Transverse colon (tissue), 4 donors: ENCODE data around the gene SLC27A5. TPM values are rescaled to one million over a fixed set of nuclear protein-coding genes. Genes with fewer than 3 reads are reported as not detected.

Source experiments
- DNase-seq: peaks from one replicate; pipeline ENCODE4 v3.0.0-alpha.2; 2019
- H3K27ac ChIP-seq, 4 donors: fragments of 200-600 bp; sonication (generic); 2 replicates each; pipeline ENCODE4 v1.5.1; 2016 to 2018; ENCODE audit warnings: inconsistent platforms in 4 of 4
- H3K27me3 ChIP-seq: fragments of 200-600 bp; sonication (generic); 2 replicates; pipeline ENCODE4 v1.5.1; 2017; ENCODE audit warnings: inconsistent platforms
- H3K36me3 ChIP-seq, 4 donors: fragments of 200-600 bp; sonication (generic); 2 replicates each; pipeline ENCODE4 v1.5.1; 2017 to 2019; ENCODE audit warnings: inconsistent platforms in 4 of 4
- H3K4me1 ChIP-seq, 4 donors: fragments of 200-600 bp; sonication (generic); 2 replicates each; pipeline ENCODE4 v1.5.1; 2017 to 2020; ENCODE audit warnings: inconsistent platforms in 4 of 4
- H3K4me3 ChIP-seq, 4 donors: fragments of 200-600 bp; sonication (generic); 1 replicate in 1 of 4; 2 replicates in 3 of 4; pipeline versions ENCODE4 v1.5.1 to v1.6.1; 2017 to 2019; ENCODE audit warnings: inconsistent platforms in 4 of 4
- H3K9me3 ChIP-seq, 2 donors: fragments of 200-600 bp; sonication (generic); 2 replicates each; pipeline ENCODE4 v1.5.1; 2017 to 2019; ENCODE audit warnings: inconsistent platforms in 2 of 2
- EP300 ChIP-seq: sonication (generic); formaldehyde crosslinking; IDR thresholded peaks from one replicate; pipeline ENCODE4 v1.6.1; 2017; ENCODE audit warnings: antibody characterized with exemption, low read depth
- POLR2A ChIP-seq: fragments of 450-650 bp; IDR thresholded peaks from one replicate; pipeline ENCODE4 v1.6.1; 2016; ENCODE audit warnings: antibody characterized with exemption, mild to moderate bottlenecking, moderate library complexity
- POLR2AphosphoS5 ChIP-seq, 3 donors: sonication (generic); formaldehyde crosslinking; IDR thresholded peaks; one replicate each; pipeline ENCODE4 v1.6.1; 2016; ENCODE audit warnings: antibody characterized with exemption in 3 of 3
- WGBS, 2 donors: methylation state at CpG; one replicate each; pipeline ENCODE4 v1.1.5; 2018; ENCODE audit warnings: low coverage in 1 of 2; 5-methylcytosine and 5-hydroxymethylcytosine counted together
- in situ Hi-C, 4 donors: fragments of 200-750 bp; cut with MboI; loops; one replicate each; pipeline versions ENCODE4 v1.15.0 to v1.15.1; 2017; ENCODE audit warnings: low sequenced_read_pairs in 3 of 4, low pct_ligation_motif_present in 1 of 4, low pct_unique_long_range_greater_than_20kb in 1 of 4
- intact Hi-C: fragments of 100-400 bp; cut with DNase I; formaldehyde crosslinking; loops from one replicate; pipeline ENCODE4 v1.15.1; 2023; ENCODE audit warnings: low total_unique reads
- total RNA-seq, 4 donors: library from RNA; depleted of rRNA; stranded (reverse); fragments of >200 nt; gene quantifications; one replicate each; pipeline ENCODE4 v1.1.0, GENCODE V29; 2016
- TF ChIP-seq, protein P1 (sequence below), 5 experiments: fragments of 200-600 bp in 3 of 5; fragments of 450-650 bp in 2 of 5; sonication (generic) in 3 of 5; IDR thresholded peaks; 1 replicate in 2 of 5; 2 replicates in 3 of 5; pipeline ENCODE4 v1.5.1; 2016 to 2017; ENCODE audit warnings: antibody characterized with exemption in 5 of 5, inconsistent platforms in 3 of 5, mild to moderate bottlenecking in 2 of 5, moderate library complexity in 1 of 5

Gene SLC27A5
- total RNA-seq, 4 donors from 2014 or later, result 3.3 to 5.0 (median 4.4) TPM; not detected in 1

GRCh38 chr19:58558623-58559274 lies 47.0 kb upstream of the SLC27A5 start:
- Histone ChIP-seq H3K27me3 (no peaks in the 10 kb centered on the region), H3K4me1 (peaks cover 50 to 70% (median 56%) of the 10 kb centered on the region in 4 donors), H3K36me3 (peaks cover 0 to 9% (median 4%) of the 10 kb centered on the region in 4 donors), H3K9me3 (no peaks in the 10 kb centered on the region), H3K27ac (peak overlapping the region; percentile 95 to 100 (median 100)), H3K4me3 (peak overlapping the region; percentile 65 to 78 (median 68))
- DNase-seq, result peak; percentile 99
- intact Hi-C loops (no loop called here), in situ Hi-C loops (no loop called here)
- TF ChIP-seq POLR2A, result peak; percentile 75
- no peak for TF ChIP-seq EP300
- TF ChIP-seq, protein P1, sequence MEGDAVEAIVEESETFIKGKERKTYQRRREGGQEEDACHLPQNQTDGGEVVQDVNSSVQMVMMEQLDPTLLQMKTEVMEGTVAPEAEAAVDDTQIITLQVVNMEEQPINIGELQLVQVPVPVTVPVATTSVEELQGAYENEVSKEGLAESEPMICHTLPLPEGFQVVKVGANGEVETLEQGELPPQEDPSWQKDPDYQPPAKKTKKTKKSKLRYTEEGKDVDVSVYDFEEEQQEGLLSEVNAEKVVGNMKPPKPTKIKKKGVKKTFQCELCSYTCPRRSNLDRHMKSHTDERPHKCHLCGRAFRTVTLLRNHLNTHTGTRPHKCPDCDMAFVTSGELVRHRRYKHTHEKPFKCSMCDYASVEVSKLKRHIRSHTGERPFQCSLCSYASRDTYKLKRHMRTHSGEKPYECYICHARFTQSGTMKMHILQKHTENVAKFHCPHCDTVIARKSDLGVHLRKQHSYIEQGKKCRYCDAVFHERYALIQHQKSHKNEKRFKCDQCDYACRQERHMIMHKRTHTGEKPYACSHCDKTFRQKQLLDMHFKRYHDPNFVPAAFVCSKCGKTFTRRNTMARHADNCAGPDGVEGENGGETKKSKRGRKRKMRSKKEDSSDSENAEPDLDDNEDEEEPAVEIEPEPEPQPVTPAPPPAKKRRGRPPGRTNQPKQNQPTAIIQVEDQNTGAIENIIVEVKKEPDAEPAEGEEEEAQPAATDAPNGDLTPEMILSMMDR (IDR thresholded peaks at IDR 0.05), result peak in 1 of 5 experiments; percentile 2
- peak; percentile 58 to 85 (median 60) for TF ChIP-seq POLR2AphosphoS5 (IDR thresholded peaks at IDR 0.05)
- 0% methylated on average over 26 of the region's 76 CpGs; no CpG with 5 or more reads in 1 of the 2 donors for WGBS, 2 donors

GRCh38 chr19:58558066-58558622 lies 46.4 kb upstream of the SLC27A5 start, which contains the start of gene UBE2M:
Gene UBE2M (minus strand): TSS chr19:58558611. CDS start chr19:58558381, 230 bp downstream.
- in situ Hi-C loops, result no loop called here
- intact Hi-C loops, result no loop called here
- peaks cover 0 to 9% (median 4%) of the 10 kb centered on the region in 4 donors for H3K36me3 ChIP-seq
- no peaks in the 10 kb centered on the region for H3K27me3 ChIP-seq
- peak within 1 kb of the TSS; percentile 95 to 100 (median 100) for H3K27ac ChIP-seq
- TF ChIP-seq POLR2AphosphoS5 (IDR thresholded peaks at IDR 0.05) (no peak), POLR2A (no peak), EP300 (no peak)
- TF ChIP-seq, protein P1 (IDR thresholded peaks at IDR 0.05), result no peak
- peak; percentile 66 for DNase-seq
- no peaks in the 10 kb centered on the region for H3K9me3 ChIP-seq
- H3K4me3 ChIP-seq, result peak within 1 kb of the TSS; percentile 67 to 91 (median 73)
- 0 to 1% methylated on average over 9 to 32 of the region's 62 CpGs for WGBS, 2 donors
- peaks cover 50 to 68% (median 56%) of the 10 kb centered on the region in 4 donors for H3K4me1 ChIP-seq

GRCh38 chr19:58557221-58558065 lies 45.7 kb upstream of the SLC27A5 start:
- no peak for DNase-seq
- H3K36me3 ChIP-seq, result peaks cover 0 to 9% (median 4%) of the 10 kb centered on the region in 4 donors
- TF ChIP-seq EP300, result no peak
- no peak for TF ChIP-seq POLR2A
- TF ChIP-seq POLR2AphosphoS5 (IDR thresholded peaks at IDR 0.05), result no peak
- TF ChIP-seq, protein P1 (IDR thresholded peaks at IDR 0.05), result no peak
- no peaks in the 10 kb centered on the region for H3K9me3 ChIP-seq
- H3K4me3 ChIP-seq, result peak overlapping the region; percentile 67 to 91 (median 73)
- WGBS, 2 donors, result 21 to 24% methylated on average over 9 to 12 of the region's 12 CpGs
- intact Hi-C loops (no loop called here), in situ Hi-C loops (no loop called here)
- no peaks in the 10 kb centered on the region for H3K27me3 ChIP-seq
- H3K4me1 ChIP-seq, result peaks cover 43 to 61% (median 50%) of the 10 kb centered on the region in 4 donors
- peak overlapping the region; percentile 95 to 100 (median 100) for H3K27ac ChIP-seq
